ENCODE data around the gene GHRH.

The GHRH gene

GRCh38 chr20:37223053-37223452 is 38.6 kb downstream of the GHRH start:
- H3K27ac ChIP-seq (ENCODE audit: low read depth, low read length) = peak overlapping the region; percentile 50
- H3K4me1 ChIP-seq (ENCODE audit: control insufficient read depth, insufficient read depth, low read length, unreplicated experiment) = peaks cover 7% of the 10 kb centered on the region
- no peak overlapping the region for H2AFZ ChIP-seq (ENCODE audit: low read length, unreplicated experiment)
- no peaks in the 10 kb centered on the region for H3K27me3 ChIP-seq (ENCODE audit: insufficient read depth, low read length)
- H3K79me2 ChIP-seq (ENCODE audit: control insufficient read depth, insufficient read depth, low read length, unreplicated experiment) = peaks cover 2% of the 10 kb centered on the region
- peaks cover 29% of the 10 kb centered on the region; the same call in 1 of the 2 replicates for H3K36me3 ChIP-seq (ENCODE audit: insufficient read depth, low read length)
- H3K4me3 ChIP-seq (ENCODE audit: low read depth, low read length) = no peak overlapping the region

GRCh38 chr20:37222086-37222485 is 39.5 kb downstream of the GHRH start:
- Histone ChIP-seq H3K27me3 (ENCODE audit: insufficient read depth, low read length) (no peaks in the 10 kb centered on the region), H3K4me3 (ENCODE audit: low read depth, low read length) (no peak overlapping the region), H3K27ac (ENCODE audit: low read depth, low read length) (no peak overlapping the region), H3K79me2 (ENCODE audit: control insufficient read depth, insufficient read depth, low read length, unreplicated experiment) (peaks cover 2% of the 10 kb centered on the region), H3K36me3 (ENCODE audit: insufficient read depth, low read length) (peaks cover 27% of the 10 kb centered on the region; the same call in 1 of the 2 replicates), H2AFZ (ENCODE audit: low read length, unreplicated experiment) (no peak overlapping the region), H3K4me1 (ENCODE audit: control insufficient read depth, insufficient read depth, low read length, unreplicated experiment) (peaks cover 7% of the 10 kb centered on the region)

GRCh38 chr20:37220731-37221130 is 40.9 kb downstream of the GHRH start:
- Histone ChIP-seq H3K4me1 (ENCODE audit: control insufficient read depth, insufficient read depth, low read length, unreplicated experiment) (peaks cover 7% of the 10 kb centered on the region), H3K27ac (ENCODE audit: low read depth, low read length) (no peak overlapping the region), H3K79me2 (ENCODE audit: control insufficient read depth, insufficient read depth, low read length, unreplicated experiment) (peaks cover 2% of the 10 kb centered on the region), H2AFZ (ENCODE audit: low read length, unreplicated experiment) (no peak overlapping the region), H3K27me3 (ENCODE audit: insufficient read depth, low read length) (no peaks in the 10 kb centered on the region), H3K4me3 (ENCODE audit: low read depth, low read length) (no peak overlapping the region), H3K36me3 (ENCODE audit: insufficient read depth, low read length) (peaks cover 31% of the 10 kb centered on the region)

GRCh38 chr20:37219751-37220668 is 41.6 kb downstream of the GHRH start:
- H3K27ac ChIP-seq (ENCODE audit: low read depth, low read length) = no peak overlapping the region
- peaks cover 7% of the 10 kb centered on the region for H3K4me1 ChIP-seq (ENCODE audit: control insufficient read depth, insufficient read depth, low read length, unreplicated experiment)
- no peaks in the 10 kb centered on the region for H3K27me3 ChIP-seq (ENCODE audit: insufficient read depth, low read length)
- H3K79me2 ChIP-seq (ENCODE audit: control insufficient read depth, insufficient read depth, low read length, unreplicated experiment) = peaks cover 2% of the 10 kb centered on the region
- H3K36me3 ChIP-seq (ENCODE audit: insufficient read depth, low read length) = peaks cover 33% of the 10 kb centered on the region
- H2AFZ ChIP-seq (ENCODE audit: low read length, unreplicated experiment) = no peak overlapping the region
- no peak overlapping the region for H3K4me3 ChIP-seq (ENCODE audit: low read depth, low read length)

- no peak overlapping the region for H3K4me3 ChIP-seq (ENCODE audit: low read depth, low read length)
- peaks cover 7% of the 10 kb centered on the region for H3K4me1 ChIP-seq (ENCODE audit: control insufficient read depth, insufficient read depth, low read length, unreplicated experiment)
- peaks cover 30% of the 10 kb centered on the region for H3K36me3 ChIP-seq (ENCODE audit: insufficient read depth, low read length)
- peaks cover 2% of the 10 kb centered on the region for H3K79me2 ChIP-seq (ENCODE audit: control insufficient read depth, insufficient read depth, low read length, unreplicated experiment)
- H2AFZ ChIP-seq (ENCODE audit: low read length, unreplicated experiment) = no peak overlapping the region
- H3K27ac ChIP-seq (ENCODE audit: low read depth, low read length) = no peak overlapping the region
- H3K27me3 ChIP-seq (ENCODE audit: insufficient read depth, low read length) = no peaks in the 10 kb centered on the region
Observed at GRCh38 chr20:37218976-37219375, 42.6 kb downstream of the GHRH start.

GRCh38 chr20:37218441-37218840 is 43.2 kb downstream of the GHRH start:
- H3K4me3 ChIP-seq (ENCODE audit: low read depth, low read length) = no peak overlapping the region
- peaks cover 2% of the 10 kb centered on the region for H3K79me2 ChIP-seq (ENCODE audit: control insufficient read depth, insufficient read depth, low read length, unreplicated experiment)
- H3K27ac ChIP-seq (ENCODE audit: low read depth, low read length) = no peak overlapping the region
- H3K4me1 ChIP-seq (ENCODE audit: control insufficient read depth, insufficient read depth, low read length, unreplicated experiment) = peaks cover 7% of the 10 kb centered on the region
- no peaks in the 10 kb centered on the region for H3K27me3 ChIP-seq (ENCODE audit: insufficient read depth, low read length)
- no peak overlapping the region for H2AFZ ChIP-seq (ENCODE audit: low read length, unreplicated experiment)
- H3K36me3 ChIP-seq (ENCODE audit: insufficient read depth, low read length) = peaks cover 30% of the 10 kb centered on the region

GRCh38 chr20:37209661-37210314 is 51.8 kb downstream of the GHRH start:
- Histone ChIP-seq H3K36me3 (ENCODE audit: insufficient read depth, low read length) (peaks cover 37% of the 10 kb centered on the region), H3K27me3 (ENCODE audit: insufficient read depth, low read length) (no peaks in the 10 kb centered on the region), H2AFZ (ENCODE audit: low read length, unreplicated experiment) (no peak overlapping the region), H3K4me3 (ENCODE audit: low read depth, low read length) (no peak overlapping the region), H3K27ac (ENCODE audit: low read depth, low read length) (no peak overlapping the region), H3K79me2 (ENCODE audit: control insufficient read depth, insufficient read depth, low read length, unreplicated experiment) (no peaks in the 10 kb centered on the region), H3K4me1 (ENCODE audit: control insufficient read depth, insufficient read depth, low read length, unreplicated experiment) (no peaks in the 10 kb centered on the region)

GRCh38 chr20:37209193-37209592 is 52.4 kb downstream of the GHRH start:
- no peaks in the 10 kb centered on the region for H3K4me1 ChIP-seq (ENCODE audit: control insufficient read depth, insufficient read depth, low read length, unreplicated experiment)
- H2AFZ ChIP-seq (ENCODE audit: low read length, unreplicated experiment) = no peak overlapping the region
- no peaks in the 10 kb centered on the region for H3K27me3 ChIP-seq (ENCODE audit: insufficient read depth, low read length)
- peaks cover 43% of the 10 kb centered on the region for H3K36me3 ChIP-seq (ENCODE audit: insufficient read depth, low read length)
- peaks cover under 1% of the 10 kb centered on the region for H3K79me2 ChIP-seq (ENCODE audit: control insufficient read depth, insufficient read depth, low read length, unreplicated experiment)
- no peak overlapping the region for H3K4me3 ChIP-seq (ENCODE audit: low read depth, low read length)
- H3K27ac ChIP-seq (ENCODE audit: low read depth, low read length) = no peak overlapping the region

GRCh38 chr20:37207171-37207570 is 54.4 kb downstream of the GHRH start:
- H3K36me3 ChIP-seq (ENCODE audit: insufficient read depth, low read length) = peaks cover 39% of the 10 kb centered on the region
- no peaks in the 10 kb centered on the region for H3K27me3 ChIP-seq (ENCODE audit: insufficient read depth, low read length)

GRCh38 chr20:37205794-37206193 is 55.8 kb downstream of the GHRH start:
- Histone ChIP-seq H3K36me3 (ENCODE audit: insufficient read depth, low read length) (peaks cover 39% of the 10 kb centered on the region), H3K79me2 (ENCODE audit: control insufficient read depth, insufficient read depth, low read length, unreplicated experiment) (peaks cover 12% of the 10 kb centered on the region), H3K27me3 (ENCODE audit: insufficient read depth, low read length) (no peaks in the 10 kb centered on the region), H3K27ac (ENCODE audit: low read depth, low read length) (no peak overlapping the region), H2AFZ (ENCODE audit: low read length, unreplicated experiment) (no peak overlapping the region), H3K4me1 (ENCODE audit: control insufficient read depth, insufficient read depth, low read length, unreplicated experiment) (peaks cover 10% of the 10 kb centered on the region), H3K4me3 (ENCODE audit: low read depth, low read length) (no peak overlapping the region)

More at GRCh38 chr20:37207171-37207570, 54.4 kb downstream of the GHRH start:
- Histone ChIP-seq H2AFZ (ENCODE audit: low read length, unreplicated experiment) (no peak overlapping the region), H3K4me3 (ENCODE audit: low read depth, low read length) (no peak overlapping the region), H3K79me2 (ENCODE audit: control insufficient read depth, insufficient read depth, low read length, unreplicated experiment) (peaks cover 12% of the 10 kb centered on the region), H3K4me1 (ENCODE audit: control insufficient read depth, insufficient read depth, low read length, unreplicated experiment) (no peaks in the 10 kb centered on the region), H3K27ac (ENCODE audit: low read depth, low read length) (no peak overlapping the region)

Data from ACC112 (cell line).